Measurements from ENCODE around the gene ITPA.

ITPA gene

DNA sequence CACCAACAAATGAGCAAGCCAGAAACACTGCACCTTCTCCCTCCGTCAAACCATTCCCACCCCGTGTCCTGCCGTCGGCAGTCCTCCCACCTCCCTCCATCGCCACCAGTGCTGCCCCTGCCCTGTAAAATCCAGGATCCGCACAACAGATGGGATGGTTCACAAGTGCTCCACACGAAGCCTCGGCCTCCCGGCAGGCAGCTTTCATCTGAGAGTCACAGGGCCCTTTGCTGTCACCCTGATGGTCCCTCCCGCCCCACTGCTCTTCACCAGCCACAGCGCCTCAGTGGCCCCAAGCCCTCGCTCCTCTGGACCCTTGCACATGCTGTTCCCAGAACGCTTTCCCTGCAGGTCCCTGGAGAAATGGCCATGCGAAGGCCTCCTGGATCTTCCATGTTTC is 17.6 kb downstream of the ITPA start:
- Histone ChIP-seq H3K4me1 (ENCODE audit: control insufficient read depth in 1 of 2, insufficient read depth in 2 of 2, low read length in 2 of 2) (no peaks in the 10 kb centered on the region), H3K36me3 (ENCODE audit: control insufficient read depth in 1 of 2, insufficient read depth in 2 of 2, low read length in 2 of 2) (peaks cover 0 to 23% of the 10 kb centered on the region in 2 donors), H3K27me3 (ENCODE audit: low read depth, low read length) (no peaks in the 10 kb centered on the region), H3K4me3 (ENCODE audit: low read depth in 1 of 2, low read length in 2 of 2) (no peak overlapping the region), H3K27ac (ENCODE audit: low read length) (no peak overlapping the region), H3K9me3 (ENCODE audit: control insufficient read depth in 1 of 2, low read length in 2 of 2) (no peaks in the 10 kb centered on the region)

- Histone ChIP-seq H3K27me3 (ENCODE audit: low read depth, low read length) (no peaks in the 10 kb centered on the region), H3K4me3 (ENCODE audit: low read depth in 1 of 2, low read length in 2 of 2) (no peak overlapping the region), H3K36me3 (ENCODE audit: control insufficient read depth in 1 of 2, insufficient read depth in 2 of 2, low read length in 2 of 2) (peaks cover 0 to 17% of the 10 kb centered on the region in 2 donors), H3K9me3 (ENCODE audit: control insufficient read depth in 1 of 2, low read length in 2 of 2) (no peaks in the 10 kb centered on the region), H3K4me1 (ENCODE audit: control insufficient read depth in 1 of 2, insufficient read depth in 2 of 2, low read length in 2 of 2) (no peaks in the 10 kb centered on the region), H3K27ac (ENCODE audit: low read length) (no peak overlapping the region)
Measured at GRCh38 chr20:3227506-3227905, 18.2 kb downstream of the ITPA start.

DNA sequence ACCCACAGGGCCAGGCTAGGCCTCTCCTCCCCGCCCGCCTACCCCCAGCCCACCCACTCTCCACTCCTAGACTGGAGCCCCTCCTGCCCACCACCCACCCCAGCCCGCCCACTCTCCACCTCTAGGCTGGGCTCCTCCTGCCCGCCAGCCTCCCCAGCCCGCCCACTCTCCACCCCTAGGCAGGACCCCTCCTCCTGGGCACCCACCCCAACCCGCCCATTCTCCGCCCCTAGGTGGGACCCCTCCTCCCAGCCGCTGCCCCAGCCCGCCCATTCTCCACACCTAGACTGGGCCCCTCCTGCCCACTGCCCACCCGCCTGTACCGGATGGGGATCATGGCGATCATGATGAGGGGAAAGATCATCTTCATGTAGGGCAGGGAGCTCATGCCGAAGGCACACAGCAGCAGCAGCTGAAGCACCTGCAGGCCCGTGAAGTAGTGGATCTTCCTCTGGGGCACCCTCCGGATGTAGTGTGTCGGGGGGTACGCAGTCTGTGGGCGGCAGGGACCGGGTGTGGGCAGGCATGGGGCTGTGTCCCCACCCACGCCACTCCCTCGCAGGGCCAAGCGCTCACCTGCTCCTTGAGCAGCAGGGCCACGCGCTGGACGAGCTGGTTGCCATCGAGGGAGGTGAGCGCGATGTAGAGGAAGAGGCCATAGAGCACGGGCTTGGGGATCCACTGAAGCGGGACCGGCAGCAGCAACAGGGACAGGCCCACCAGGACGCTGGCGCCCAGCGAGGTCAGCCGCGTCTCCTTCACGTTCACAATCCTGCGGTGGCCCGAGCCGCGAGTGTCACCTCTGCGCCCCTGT is 18.8 kb downstream of the ITPA start:
- Histone ChIP-seq H3K9me3 (ENCODE audit: control insufficient read depth in 1 of 2, low read length in 2 of 2) (no peaks in the 10 kb centered on the region), H3K4me3 (ENCODE audit: low read depth in 1 of 2, low read length in 2 of 2) (no peak overlapping the region), H3K36me3 (ENCODE audit: control insufficient read depth in 1 of 2, insufficient read depth in 2 of 2, low read length in 2 of 2) (peaks cover 0 to 11% of the 10 kb centered on the region in 2 donors), H3K4me1 (ENCODE audit: control insufficient read depth in 1 of 2, insufficient read depth in 2 of 2, low read length in 2 of 2) (no peaks in the 10 kb centered on the region), H3K27me3 (ENCODE audit: low read depth, low read length) (no peaks in the 10 kb centered on the region), H3K27ac (ENCODE audit: low read length) (no peak overlapping the region)

GRCh38 chr20:3228750-3229032 is 19.4 kb downstream of the ITPA start:
- Histone ChIP-seq H3K36me3 (ENCODE audit: control insufficient read depth in 1 of 2, insufficient read depth in 2 of 2, low read length in 2 of 2) (peaks cover 0 to 6% of the 10 kb centered on the region in 2 donors), H3K4me1 (ENCODE audit: control insufficient read depth in 1 of 2, insufficient read depth in 2 of 2, low read length in 2 of 2) (no peaks in the 10 kb centered on the region), H3K27me3 (ENCODE audit: low read depth, low read length) (no peaks in the 10 kb centered on the region), H3K9me3 (ENCODE audit: control insufficient read depth in 1 of 2, low read length in 2 of 2) (no peaks in the 10 kb centered on the region), H3K27ac (ENCODE audit: low read length) (no peak overlapping the region), H3K4me3 (ENCODE audit: low read depth in 1 of 2, low read length in 2 of 2) (no peak overlapping the region)

DNA sequence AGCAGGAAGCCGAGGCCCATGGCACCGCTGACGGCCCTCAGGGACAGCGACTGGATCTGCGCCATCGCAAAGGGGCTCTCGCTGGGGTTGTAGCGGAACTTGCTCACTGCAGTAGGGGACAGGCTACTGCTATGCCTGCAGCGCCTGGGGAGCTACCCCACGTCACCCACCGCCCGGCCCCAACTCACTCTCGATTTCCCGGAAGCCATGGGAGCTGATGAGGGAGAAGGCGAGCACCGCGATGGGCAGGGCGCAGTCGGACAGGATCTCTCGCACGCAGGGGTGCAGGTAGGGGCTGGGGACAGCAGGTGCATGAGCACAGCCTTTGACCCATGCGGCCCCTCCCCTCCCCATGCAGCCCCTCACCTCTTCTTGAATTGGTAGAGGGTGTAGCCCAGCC is 19.9 kb downstream of the ITPA start:
- Histone ChIP-seq H3K4me3 (ENCODE audit: low read depth in 1 of 2, low read length in 2 of 2) (no peak overlapping the region), H3K27ac (ENCODE audit: low read length) (no peak overlapping the region), H3K9me3 (ENCODE audit: control insufficient read depth in 1 of 2, low read length in 2 of 2) (no peaks in the 10 kb centered on the region), H3K27me3 (ENCODE audit: low read depth, low read length) (no peaks in the 10 kb centered on the region), H3K36me3 (ENCODE audit: control insufficient read depth in 1 of 2, insufficient read depth in 2 of 2, low read length in 2 of 2) (peaks cover 0 to 2% of the 10 kb centered on the region in 2 donors), H3K4me1 (ENCODE audit: control insufficient read depth in 1 of 2, insufficient read depth in 2 of 2, low read length in 2 of 2) (no peaks in the 10 kb centered on the region)

- Histone ChIP-seq H3K27me3 (ENCODE audit: low read depth, low read length) (no peaks in the 10 kb centered on the region), H3K9me3 (ENCODE audit: control insufficient read depth in 1 of 2, low read length in 2 of 2) (no peaks in the 10 kb centered on the region)
Measured at GRCh38 chr20:3229798-3230197, 20.5 kb downstream of the ITPA start.

DNA sequence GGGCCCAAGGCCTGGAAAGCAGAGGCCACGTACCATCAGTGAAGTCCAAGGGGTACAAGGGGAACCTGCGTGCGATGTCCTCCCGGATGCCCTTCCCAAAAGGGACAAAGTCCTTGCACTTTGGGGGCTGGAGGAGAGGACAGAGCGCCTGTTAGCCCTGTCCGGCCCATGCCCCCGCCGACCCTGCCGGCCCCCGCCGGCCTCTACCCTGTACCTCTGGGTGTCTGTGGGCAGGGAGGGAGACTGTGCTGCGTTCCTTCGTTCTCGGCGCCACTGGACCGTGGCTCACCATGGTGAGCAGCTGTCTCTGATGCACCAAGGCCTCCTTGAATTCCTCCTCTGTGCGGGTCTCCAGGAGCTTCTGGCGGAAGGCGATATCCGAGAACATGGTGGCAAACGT is 21.8 kb downstream of the ITPA start:
- Histone ChIP-seq H3K27ac (ENCODE audit: low read length) (no peak overlapping the region), H3K36me3 (ENCODE audit: control insufficient read depth in 1 of 2, insufficient read depth in 2 of 2, low read length in 2 of 2) (no peaks in the 10 kb centered on the region), H3K4me1 (ENCODE audit: control insufficient read depth in 1 of 2, insufficient read depth in 2 of 2, low read length in 2 of 2) (no peaks in the 10 kb centered on the region), H3K9me3 (ENCODE audit: control insufficient read depth in 1 of 2, low read length in 2 of 2) (no peaks in the 10 kb centered on the region), H3K27me3 (ENCODE audit: low read depth, low read length) (peaks cover 6% of the 10 kb centered on the region), H3K4me3 (ENCODE audit: low read depth in 1 of 2, low read length in 2 of 2) (no peak overlapping the region)

More at GRCh38 chr20:3229798-3230197, 20.5 kb downstream of the ITPA start:
- Histone ChIP-seq H3K4me1 (ENCODE audit: control insufficient read depth in 1 of 2, insufficient read depth in 2 of 2, low read length in 2 of 2) (no peaks in the 10 kb centered on the region), H3K27ac (ENCODE audit: low read length) (no peak overlapping the region), H3K36me3 (ENCODE audit: control insufficient read depth in 1 of 2, insufficient read depth in 2 of 2, low read length in 2 of 2) (no peaks in the 10 kb centered on the region), H3K4me3 (ENCODE audit: low read depth in 1 of 2, low read length in 2 of 2) (no peak overlapping the region)

- H3K36me3 ChIP-seq (ENCODE audit: control insufficient read depth in 1 of 2, insufficient read depth in 2 of 2, low read length in 2 of 2): no peaks in the 10 kb centered on the region
- no peak overlapping the region for H3K27ac ChIP-seq (ENCODE audit: low read length)
- H3K4me1 ChIP-seq (ENCODE audit: control insufficient read depth in 1 of 2, insufficient read depth in 2 of 2, low read length in 2 of 2): no peaks in the 10 kb centered on the region
- no peaks in the 10 kb centered on the region for H3K9me3 ChIP-seq (ENCODE audit: control insufficient read depth in 1 of 2, low read length in 2 of 2)
- no peak overlapping the region for H3K4me3 ChIP-seq (ENCODE audit: low read depth in 1 of 2, low read length in 2 of 2)
- H3K27me3 ChIP-seq (ENCODE audit: low read depth, low read length): peaks cover 11% of the 10 kb centered on the region
Measured at GRCh38 chr20:3231889-3232588, 22.7 kb downstream of the ITPA start.

DNA sequence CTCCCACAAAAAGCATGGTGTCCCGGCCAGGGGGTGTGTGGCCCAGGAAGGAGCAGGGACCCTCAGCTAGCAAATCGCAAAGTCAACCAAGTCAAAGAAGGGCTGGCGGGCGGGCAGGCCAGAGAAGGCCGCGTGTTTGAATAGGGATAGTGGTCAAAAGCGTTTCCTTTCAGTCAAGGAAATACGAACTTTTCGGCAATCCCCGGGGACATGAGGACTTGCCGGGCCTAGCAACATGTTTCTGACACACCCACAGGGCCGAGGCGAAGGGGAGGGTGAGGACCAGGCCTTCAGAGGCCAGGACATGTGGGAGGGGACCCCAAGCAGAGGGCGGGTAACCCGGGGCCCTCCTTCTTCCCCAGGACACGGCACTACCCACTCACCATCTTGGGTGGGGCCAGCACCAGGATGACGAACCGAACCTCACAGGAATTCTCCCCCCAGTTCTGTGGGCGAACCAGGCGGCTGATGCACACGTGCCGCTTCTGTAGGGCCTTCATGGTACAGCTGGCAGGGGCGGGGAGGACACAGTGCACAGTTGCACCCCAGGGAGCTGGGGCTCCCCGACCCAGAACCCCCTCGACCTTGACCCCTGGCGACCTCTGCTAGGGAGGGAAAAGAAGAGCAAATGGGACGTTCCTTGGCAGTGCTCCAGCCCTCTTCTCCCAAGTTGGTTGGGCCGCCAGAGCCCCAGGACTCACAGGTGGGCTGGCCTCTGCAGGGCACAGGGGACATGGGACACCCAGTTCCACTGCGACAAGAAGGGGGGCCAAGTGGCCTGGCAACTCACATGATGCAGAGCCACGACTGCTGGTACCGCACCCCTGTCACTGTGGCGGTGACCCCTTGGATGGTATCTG is 24.1 kb downstream of the ITPA start:
- Histone ChIP-seq H3K36me3 (ENCODE audit: control insufficient read depth in 1 of 2, insufficient read depth in 2 of 2, low read length in 2 of 2) (no peaks in the 10 kb centered on the region), H3K4me1 (ENCODE audit: control insufficient read depth in 1 of 2, insufficient read depth in 2 of 2, low read length in 2 of 2) (peaks cover 0 to 8% of the 10 kb centered on the region in 2 donors)

DNA sequence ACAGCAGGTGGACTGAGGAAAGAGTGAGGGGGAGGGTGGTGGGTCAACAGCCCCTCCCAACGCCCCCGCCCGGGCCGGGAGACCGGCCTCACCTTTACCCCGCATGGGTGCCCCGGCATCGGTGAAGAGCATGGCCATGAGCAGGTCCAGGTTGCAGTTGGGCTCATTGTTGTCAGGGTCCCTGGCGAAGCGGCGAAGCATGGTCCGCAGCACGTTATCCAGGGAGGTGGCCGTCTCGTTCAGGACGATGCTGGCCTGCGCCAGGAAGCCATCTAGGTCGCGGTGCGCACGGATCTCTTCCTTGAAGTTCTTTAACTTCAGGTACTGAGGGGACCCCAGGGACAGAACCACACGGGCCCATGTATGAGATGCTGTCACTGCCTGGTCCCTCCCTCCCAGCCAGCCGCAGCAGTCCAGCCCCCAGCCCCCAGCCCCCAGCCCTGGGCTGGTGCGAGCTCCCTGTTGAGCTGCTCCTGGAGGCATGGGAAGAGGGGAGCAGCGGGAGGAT is 24.7 kb downstream of the ITPA start:
- Histone ChIP-seq H3K27me3 (ENCODE audit: low read depth, low read length) (peaks cover 25% of the 10 kb centered on the region), H3K27ac (ENCODE audit: low read length) (no peak overlapping the region), H3K36me3 (ENCODE audit: control insufficient read depth in 1 of 2, insufficient read depth in 2 of 2, low read length in 2 of 2) (no peaks in the 10 kb centered on the region), H3K4me3 (ENCODE audit: low read depth in 1 of 2, low read length in 2 of 2) (no peak overlapping the region), H3K4me1 (ENCODE audit: control insufficient read depth in 1 of 2, insufficient read depth in 2 of 2, low read length in 2 of 2) (peaks cover 0 to 12% of the 10 kb centered on the region in 2 donors), H3K9me3 (ENCODE audit: control insufficient read depth in 1 of 2, low read length in 2 of 2) (no peaks in the 10 kb centered on the region)

More for the DNA sequence above, 24.1 kb downstream of the ITPA start:
- H3K4me3 ChIP-seq (ENCODE audit: low read depth in 1 of 2, low read length in 2 of 2): no peak overlapping the region
- peaks cover 24% of the 10 kb centered on the region for H3K27me3 ChIP-seq (ENCODE audit: low read depth, low read length)
- H3K27ac ChIP-seq (ENCODE audit: low read length): no peak overlapping the region
- no peaks in the 10 kb centered on the region for H3K9me3 ChIP-seq (ENCODE audit: control insufficient read depth in 1 of 2, low read length in 2 of 2)

Measured in muscle layer of duodenum (tissue), 2 donors.